Kidney epithelial cell (primary cell): ENCODE results near the gene CHRNA9. TPM values are rescaled to one million over a fixed set of nuclear protein-coding genes. Genes with fewer than 3 reads are reported as not detected.

Experiments
- DNase-seq: peaks from one replicate; pipeline ENCODE4 v3.0.0-alpha.2; 2010; ENCODE audit warnings: low read depth
- H3K27me3 ChIP-seq: 2 replicates; pipeline ENCODE4 v1.6.0; 2011; ENCODE audit warnings: low read length; ENCODE audit not compliant: control insufficient read depth, insufficient read depth
- H3K36me3 ChIP-seq: 2 replicates; pipeline ENCODE4 v1.5.1; 2011; ENCODE audit warnings: low read length; ENCODE audit not compliant: control insufficient read depth, insufficient read depth
- H3K4me3 ChIP-seq: 2 replicates; pipeline ENCODE4 v1.5.1; 2011; ENCODE audit warnings: low read depth, mild to moderate bottlenecking, control low read depth, low read length
- total RNA-seq: library from RNA; depleted of rRNA; stranded (reverse); fragments of >200 nt; gene quantifications from 2 replicates; pipeline ENCODE4 v1.2.3, GENCODE V29; 2015
- TF ChIP-seq, protein P1 (sequence below): IDR thresholded peaks from 2 replicates; pipeline ENCODE4 v1.5.1; 2011; ENCODE audit warnings: mild to moderate bottlenecking, moderate library complexity, low read length, control low read depth, inconsistent platforms; ENCODE audit not compliant: insufficient read depth, poor library complexity, severe bottlenecking

Gene CHRNA9
- total RNA-seq, 1 donor from 2014 or later = not detected

DNA sequence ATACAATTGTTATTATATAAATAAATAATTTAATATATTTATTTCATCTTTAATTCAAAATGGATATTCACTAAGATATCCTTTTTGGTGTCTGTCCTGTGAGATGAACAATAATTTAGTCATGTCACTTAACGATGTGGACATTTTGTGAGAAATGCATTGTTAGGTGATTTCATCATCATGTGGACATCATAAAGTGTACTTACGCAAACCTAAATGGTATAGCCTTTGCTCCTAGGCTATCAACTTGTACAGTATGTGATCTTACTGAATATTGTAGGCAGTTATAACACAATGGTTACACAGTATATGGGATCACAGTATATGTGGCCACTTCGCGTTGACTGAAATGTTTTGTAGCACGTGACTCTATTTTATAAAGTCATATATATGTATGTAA, 20.2 kb upstream of the CHRNA9 start:
- Histone ChIP-seq H3K4me3 (no peak overlapping the region), H3K36me3 (no peaks in the 10 kb centered on the region), H3K27me3 (no peaks in the 10 kb centered on the region)
- DNase-seq = no peak
- TF ChIP-seq, protein P1, sequence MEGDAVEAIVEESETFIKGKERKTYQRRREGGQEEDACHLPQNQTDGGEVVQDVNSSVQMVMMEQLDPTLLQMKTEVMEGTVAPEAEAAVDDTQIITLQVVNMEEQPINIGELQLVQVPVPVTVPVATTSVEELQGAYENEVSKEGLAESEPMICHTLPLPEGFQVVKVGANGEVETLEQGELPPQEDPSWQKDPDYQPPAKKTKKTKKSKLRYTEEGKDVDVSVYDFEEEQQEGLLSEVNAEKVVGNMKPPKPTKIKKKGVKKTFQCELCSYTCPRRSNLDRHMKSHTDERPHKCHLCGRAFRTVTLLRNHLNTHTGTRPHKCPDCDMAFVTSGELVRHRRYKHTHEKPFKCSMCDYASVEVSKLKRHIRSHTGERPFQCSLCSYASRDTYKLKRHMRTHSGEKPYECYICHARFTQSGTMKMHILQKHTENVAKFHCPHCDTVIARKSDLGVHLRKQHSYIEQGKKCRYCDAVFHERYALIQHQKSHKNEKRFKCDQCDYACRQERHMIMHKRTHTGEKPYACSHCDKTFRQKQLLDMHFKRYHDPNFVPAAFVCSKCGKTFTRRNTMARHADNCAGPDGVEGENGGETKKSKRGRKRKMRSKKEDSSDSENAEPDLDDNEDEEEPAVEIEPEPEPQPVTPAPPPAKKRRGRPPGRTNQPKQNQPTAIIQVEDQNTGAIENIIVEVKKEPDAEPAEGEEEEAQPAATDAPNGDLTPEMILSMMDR = no peak

GRCh38 chr4:40316333-40316781, 18.8 kb upstream of the CHRNA9 start:
- Histone ChIP-seq H3K27me3 (no peaks in the 10 kb centered on the region), H3K4me3 (no peak overlapping the region), H3K36me3 (no peaks in the 10 kb centered on the region)
- peak; percentile 78 for DNase-seq
- TF ChIP-seq, protein P1 = no peak

DNA sequence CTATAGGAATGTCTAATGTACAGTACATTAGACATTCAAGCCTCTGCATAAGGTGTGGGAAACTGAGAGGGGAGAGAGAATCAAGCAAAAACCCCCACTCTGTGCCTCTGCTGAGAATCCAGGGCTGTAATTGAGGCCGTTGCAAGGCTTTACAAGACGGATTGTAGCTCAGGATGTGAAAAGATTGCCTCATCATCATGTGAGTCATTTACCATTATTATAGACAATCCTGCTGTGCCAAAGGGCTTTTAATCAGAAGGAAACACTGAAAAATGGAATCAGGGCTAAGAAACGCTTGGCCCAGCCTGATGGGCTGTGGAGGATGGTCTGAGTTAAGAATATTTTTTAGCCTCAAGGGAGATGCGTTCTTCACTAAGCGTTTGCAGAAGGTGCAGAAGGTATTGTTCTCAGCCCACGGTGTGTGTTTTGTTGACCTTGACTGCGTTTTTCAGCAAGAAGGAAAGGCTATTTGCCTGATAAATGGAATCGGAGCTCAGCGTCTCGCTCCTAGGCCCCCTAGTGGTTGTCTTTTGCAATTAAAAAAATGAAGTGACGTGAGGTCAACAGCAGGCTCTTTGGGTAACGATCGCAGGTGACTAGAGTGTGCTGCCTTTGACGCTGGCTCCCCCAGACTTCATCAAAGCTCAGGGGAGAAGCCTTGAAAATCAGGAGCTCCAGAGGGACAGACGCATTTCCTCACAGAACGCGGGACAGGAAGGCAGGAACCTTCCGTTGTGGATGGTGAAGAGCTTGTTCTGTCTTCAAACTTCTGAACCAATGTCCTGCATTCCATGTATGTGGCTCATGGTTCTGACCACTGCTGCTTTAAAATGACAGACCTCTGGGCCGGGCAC, 18.1 kb upstream of the CHRNA9 start:
- Histone ChIP-seq H3K4me3 (peak overlapping the region; percentile 12), H3K27me3 (no peaks in the 10 kb centered on the region), H3K36me3 (no peaks in the 10 kb centered on the region)
- DNase-seq = peak; percentile 78
- TF ChIP-seq, protein P1 = peak; percentile 75

DNA sequence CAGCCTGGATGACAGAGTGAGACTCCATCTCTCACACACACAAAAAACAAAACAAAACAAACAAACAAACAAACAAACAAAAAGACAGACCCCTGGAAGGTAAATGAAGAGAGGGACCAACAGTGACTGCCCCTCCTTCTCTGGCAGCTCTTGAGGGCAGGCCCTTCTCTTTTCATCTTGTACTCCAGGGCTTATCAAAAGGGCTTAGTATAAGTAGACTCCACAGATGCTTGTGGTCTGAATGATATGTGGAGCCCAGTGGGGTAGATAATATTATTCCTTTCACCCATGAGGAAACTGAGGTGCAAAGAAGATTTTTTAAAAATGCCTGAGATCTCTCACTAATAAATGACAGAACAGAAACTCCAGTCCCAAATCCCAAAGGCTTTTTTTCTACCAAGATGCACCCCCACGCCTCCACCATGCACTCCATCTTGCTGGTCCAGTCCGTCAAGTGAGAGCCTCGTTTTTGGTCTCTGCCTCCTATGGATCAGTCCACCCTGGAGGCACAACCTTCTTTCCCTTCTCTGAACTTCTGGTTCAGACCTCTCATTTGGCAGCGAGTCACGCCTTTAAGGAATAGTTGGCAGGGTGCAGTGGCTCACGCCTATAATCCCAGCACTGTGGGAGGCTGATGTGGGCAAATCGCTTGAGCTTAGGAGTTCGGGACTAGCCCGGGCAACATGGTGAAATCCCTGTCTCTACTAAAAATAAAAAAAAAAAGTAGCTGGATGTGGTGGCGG, 17.0 kb upstream of the CHRNA9 start:
- Histone ChIP-seq H3K27me3 (no peaks in the 10 kb centered on the region), H3K4me3 (no peak overlapping the region), H3K36me3 (no peaks in the 10 kb centered on the region)
- no peak for DNase-seq
- TF ChIP-seq, protein P1 = no peak

DNA sequence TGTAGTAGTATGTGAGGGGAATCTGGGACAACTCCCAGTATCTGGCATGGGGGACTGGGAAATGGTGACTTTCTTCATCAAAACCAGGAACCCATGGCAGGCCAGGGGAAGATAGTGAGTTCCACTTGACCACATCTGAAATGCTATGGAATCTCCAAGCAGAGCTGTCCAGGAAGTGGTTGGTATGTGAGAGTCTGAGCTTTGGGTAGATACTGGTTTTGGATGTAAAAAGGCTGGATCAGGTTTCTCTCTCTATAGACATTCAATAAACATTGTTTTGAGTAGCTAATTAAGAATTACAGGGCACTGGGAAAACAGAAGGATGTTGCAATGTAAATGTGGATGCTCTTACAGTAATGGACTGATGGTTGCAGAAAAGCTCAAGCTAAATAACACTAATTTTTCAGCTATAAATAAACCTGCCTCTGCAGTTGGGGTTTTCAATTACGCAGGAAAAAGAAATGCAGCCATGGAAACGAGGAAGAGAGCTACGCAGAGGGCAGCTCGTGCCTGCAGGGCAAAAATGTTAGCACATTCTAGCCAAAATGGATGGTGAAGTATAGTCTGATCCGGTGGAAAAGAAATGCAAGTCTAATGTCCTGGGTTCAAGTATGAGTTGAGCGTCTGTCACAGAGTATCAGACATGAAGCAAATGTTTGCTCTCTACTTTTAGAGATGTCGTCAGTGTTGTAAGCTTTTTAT, 13.4 kb upstream of the CHRNA9 start:
- no peak for DNase-seq
- no peak overlapping the region for H3K4me3 ChIP-seq
- no peaks in the 10 kb centered on the region for H3K27me3 ChIP-seq
- H3K36me3 ChIP-seq = no peaks in the 10 kb centered on the region
- TF ChIP-seq, protein P1 = no peak
